ENCODE results near the gene KCNK10. TPM values are rescaled to one million over a fixed set of nuclear protein-coding genes. Genes with fewer than 3 reads are reported as not detected.

KCNK10 gene
- total RNA-seq, 2 experiments from 2014 or later, result not detected

DNA sequence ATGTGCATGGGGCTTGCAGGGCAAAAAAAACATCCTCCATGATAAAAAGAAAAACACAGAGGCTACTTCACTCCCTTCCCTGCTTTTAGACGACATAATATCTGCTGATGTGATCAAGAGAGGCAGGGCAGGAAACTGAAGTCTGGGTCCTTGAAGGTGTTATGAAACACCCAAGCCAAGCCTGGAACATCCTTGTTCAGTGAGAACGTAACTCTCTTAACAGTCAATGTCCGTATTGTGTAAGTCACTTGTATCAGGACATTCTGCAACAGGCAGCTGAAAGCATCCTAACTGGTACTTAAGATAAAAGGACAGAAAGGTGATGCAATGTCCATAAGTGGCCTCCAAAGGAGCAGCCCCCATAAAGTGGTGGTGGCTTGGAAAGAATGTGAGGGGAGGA is 20.0 kb downstream of the KCNK10 start:
- no peaks in the 10 kb centered on the region for H3K9me3 Mint-ChIP-seq
- no peaks in the 10 kb centered on the region for H3K36me3 Mint-ChIP-seq
- H3K4me3 Mint-ChIP-seq, result no peak overlapping the region
- no peak for DNase-seq
- no peak overlapping the region for H3K27ac Mint-ChIP-seq
- no peaks in the 10 kb centered on the region for H3K4me1 Mint-ChIP-seq
- H3K27me3 Mint-ChIP-seq, result peaks cover 26% of the 10 kb centered on the region

DNA sequence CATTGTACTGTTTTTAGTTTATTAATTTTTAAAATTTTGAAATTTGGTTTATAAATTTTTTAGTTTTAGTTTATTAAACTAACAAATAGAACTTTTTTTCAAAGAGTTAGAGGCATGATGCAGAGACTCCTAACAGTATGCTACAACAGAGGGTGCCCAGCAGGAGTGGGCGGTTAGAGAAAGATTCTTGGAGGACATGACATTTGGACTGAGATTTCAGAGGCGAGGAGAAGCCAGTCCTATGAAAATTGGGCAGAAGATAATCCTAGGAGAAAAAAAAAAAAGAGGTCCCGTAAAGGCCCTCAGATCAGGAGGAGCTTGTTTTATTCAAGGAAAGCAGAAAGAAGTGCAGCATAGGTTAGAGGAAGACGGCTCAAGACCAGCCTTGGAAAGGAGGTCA is 21.7 kb downstream of the KCNK10 start:
- H3K27ac Mint-ChIP-seq, result no peak overlapping the region
- no peaks in the 10 kb centered on the region for H3K9me3 Mint-ChIP-seq
- DNase-seq, result no peak
- H3K27me3 Mint-ChIP-seq, result peaks cover 30% of the 10 kb centered on the region
- H3K4me3 Mint-ChIP-seq, result no peak overlapping the region
- H3K4me1 Mint-ChIP-seq, result no peaks in the 10 kb centered on the region
- H3K36me3 Mint-ChIP-seq, result no peaks in the 10 kb centered on the region

DNA sequence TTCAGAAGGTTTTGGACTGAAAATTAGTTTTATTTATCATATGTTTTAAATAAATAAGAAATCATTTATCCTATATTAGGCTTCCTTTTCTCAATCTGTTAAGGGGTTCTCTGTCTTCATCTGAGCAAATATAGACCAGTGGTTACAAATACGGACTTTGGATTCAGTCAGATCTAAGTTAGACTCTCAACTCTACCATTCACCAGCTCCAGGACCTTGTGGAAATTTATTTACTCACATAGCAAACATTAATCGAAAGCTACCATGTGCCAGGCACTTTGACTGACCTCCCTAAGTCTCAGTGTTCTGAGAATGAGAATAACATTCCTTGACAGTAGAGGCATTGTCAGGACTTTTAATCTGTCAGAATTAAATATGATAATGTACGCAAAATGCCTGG is 22.3 kb downstream of the KCNK10 start:
- Mint-ChIP-seq H3K27ac (no peak overlapping the region), H3K36me3 (no peaks in the 10 kb centered on the region), H3K27me3 (peaks cover 33% of the 10 kb centered on the region), H3K9me3 (no peaks in the 10 kb centered on the region), H3K4me3 (no peak overlapping the region), H3K4me1 (no peaks in the 10 kb centered on the region)
- no peak for DNase-seq

DNA sequence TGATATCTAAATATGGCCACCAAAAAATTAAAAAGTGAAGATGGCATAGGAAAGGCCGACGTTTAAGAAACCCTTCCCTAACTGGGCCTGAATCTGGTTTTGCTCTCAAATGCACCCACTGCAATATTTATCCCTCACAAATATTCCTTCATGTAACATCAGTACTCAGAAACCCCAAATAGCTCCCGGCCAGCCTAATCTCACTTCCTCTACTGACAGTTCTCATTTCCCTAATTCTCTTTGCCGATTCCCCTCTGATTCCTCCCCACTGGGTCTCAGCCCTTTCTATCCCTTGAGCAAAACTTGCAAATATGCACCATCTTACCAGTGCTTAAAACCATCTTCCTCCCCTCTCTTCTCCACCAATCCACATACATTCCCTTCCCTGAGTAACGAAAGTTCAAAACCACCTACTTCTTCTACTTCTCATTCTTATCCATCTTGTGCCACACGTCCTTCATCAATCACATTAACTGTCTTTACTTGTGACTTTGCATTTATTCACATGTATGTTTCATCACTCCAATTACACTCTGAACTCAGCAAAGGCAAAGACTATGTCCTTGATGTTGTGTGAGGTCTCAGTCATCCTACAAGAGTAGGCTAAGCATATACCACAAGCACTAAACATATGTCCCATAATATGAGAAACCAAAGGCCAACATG is 23.1 kb downstream of the KCNK10 start:
- DNase-seq, result no peak
- Mint-ChIP-seq H3K27ac (no peak overlapping the region), H3K27me3 (peaks cover 37% of the 10 kb centered on the region), H3K4me1 (no peaks in the 10 kb centered on the region), H3K9me3 (no peaks in the 10 kb centered on the region), H3K36me3 (no peaks in the 10 kb centered on the region), H3K4me3 (no peak overlapping the region)

DNA sequence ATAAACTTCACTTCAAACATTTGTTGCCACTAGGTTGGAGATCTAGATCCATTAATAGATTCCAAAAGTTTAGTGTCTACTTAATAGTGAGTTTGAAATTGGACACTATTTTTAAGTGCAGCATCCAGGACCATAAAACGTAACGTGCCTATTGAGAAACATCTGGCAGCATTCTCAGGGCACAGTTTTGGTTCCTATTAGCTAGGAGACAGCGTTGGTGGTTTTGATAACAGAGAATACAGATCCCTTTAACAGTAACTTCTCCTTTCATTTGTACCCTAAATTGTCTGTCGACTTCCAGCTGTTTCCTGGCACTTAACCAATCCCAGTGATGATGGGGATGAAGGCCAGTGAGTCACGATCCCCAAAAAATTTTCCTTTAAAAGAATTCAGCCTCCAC is 25.8 kb downstream of the KCNK10 start:
- Mint-ChIP-seq H3K27me3 (peaks cover 37% of the 10 kb centered on the region), H3K9me3 (no peaks in the 10 kb centered on the region), H3K4me3 (no peak overlapping the region), H3K27ac (no peak overlapping the region), H3K4me1 (no peaks in the 10 kb centered on the region), H3K36me3 (no peaks in the 10 kb centered on the region)
- no peak for DNase-seq

DNA sequence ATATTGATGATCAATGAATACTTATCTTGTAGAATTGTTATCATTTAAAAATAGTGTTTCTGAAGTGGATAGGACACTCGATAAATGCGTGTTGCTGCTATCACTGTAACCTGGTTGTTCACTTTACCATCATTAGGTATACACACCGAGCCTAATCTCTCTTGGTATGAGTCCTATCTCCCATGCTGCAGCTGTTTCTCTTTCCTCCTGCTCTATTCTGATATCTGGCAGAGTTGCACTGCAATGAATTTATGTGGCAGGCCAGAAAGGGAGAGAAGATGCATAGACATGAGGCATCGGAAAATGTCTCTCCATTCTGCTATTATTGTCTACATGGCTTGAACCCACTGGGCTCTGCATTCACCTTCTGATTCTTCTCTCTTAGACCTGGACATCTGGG is 26.7 kb downstream of the KCNK10 start:
- Mint-ChIP-seq H3K4me1 (no peaks in the 10 kb centered on the region), H3K36me3 (no peaks in the 10 kb centered on the region), H3K9me3 (no peaks in the 10 kb centered on the region), H3K27ac (no peak overlapping the region), H3K27me3 (peaks cover 29% of the 10 kb centered on the region), H3K4me3 (no peak overlapping the region)
- no peak for DNase-seq

DNA sequence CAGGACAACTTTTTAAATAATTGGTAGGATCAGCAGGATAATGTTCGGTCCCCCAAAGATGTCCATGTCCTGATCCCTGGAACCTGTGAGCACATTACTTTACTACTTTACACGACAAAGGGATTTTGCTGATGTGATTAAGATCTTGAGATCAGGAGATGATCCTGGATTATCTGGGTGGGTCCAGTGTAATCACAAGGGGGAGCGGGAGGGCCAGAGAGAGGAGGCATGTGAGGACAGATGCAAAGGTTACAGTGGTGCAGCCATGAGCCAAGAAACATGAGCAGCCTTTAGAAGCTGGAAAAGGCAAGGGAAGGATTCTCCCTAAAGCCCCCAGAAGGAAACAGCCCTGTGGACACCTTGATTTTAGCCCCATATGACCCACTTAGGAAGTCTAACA is 33.1 kb downstream of the KCNK10 start:
- H3K27me3 Mint-ChIP-seq, result peaks cover 7% of the 10 kb centered on the region
- H3K4me1 Mint-ChIP-seq, result no peaks in the 10 kb centered on the region
- DNase-seq, result no peak
- no peaks in the 10 kb centered on the region for H3K36me3 Mint-ChIP-seq
- H3K4me3 Mint-ChIP-seq, result no peak overlapping the region
- H3K9me3 Mint-ChIP-seq, result no peaks in the 10 kb centered on the region
- H3K27ac Mint-ChIP-seq, result no peak overlapping the region

DNA sequence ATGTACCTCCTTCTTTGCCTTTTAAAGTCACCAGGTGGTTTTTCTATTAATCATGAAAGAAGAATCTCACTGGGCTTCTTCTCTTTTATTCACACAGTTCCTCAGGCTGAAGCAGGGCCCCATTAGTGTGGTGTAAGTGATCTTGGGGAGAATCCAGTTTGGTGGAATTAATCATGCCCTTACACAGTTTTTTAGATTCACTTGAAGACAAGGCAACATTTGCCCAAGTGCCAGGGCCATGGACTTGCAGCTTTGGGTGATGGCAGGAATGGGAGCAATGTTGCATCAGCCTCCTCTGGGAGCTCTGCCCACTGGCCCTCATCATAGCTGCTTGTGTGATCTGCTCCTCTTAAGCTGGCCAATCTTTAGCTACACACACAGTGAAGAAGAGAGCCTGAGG is 33.8 kb downstream of the KCNK10 start:
- peaks cover 4% of the 10 kb centered on the region for H3K27me3 Mint-ChIP-seq
- H3K27ac Mint-ChIP-seq, result no peak overlapping the region
- H3K4me3 Mint-ChIP-seq, result no peak overlapping the region
- no peaks in the 10 kb centered on the region for H3K4me1 Mint-ChIP-seq
- H3K36me3 Mint-ChIP-seq, result no peaks in the 10 kb centered on the region
- no peaks in the 10 kb centered on the region for H3K9me3 Mint-ChIP-seq
- no peak for DNase-seq

DNA sequence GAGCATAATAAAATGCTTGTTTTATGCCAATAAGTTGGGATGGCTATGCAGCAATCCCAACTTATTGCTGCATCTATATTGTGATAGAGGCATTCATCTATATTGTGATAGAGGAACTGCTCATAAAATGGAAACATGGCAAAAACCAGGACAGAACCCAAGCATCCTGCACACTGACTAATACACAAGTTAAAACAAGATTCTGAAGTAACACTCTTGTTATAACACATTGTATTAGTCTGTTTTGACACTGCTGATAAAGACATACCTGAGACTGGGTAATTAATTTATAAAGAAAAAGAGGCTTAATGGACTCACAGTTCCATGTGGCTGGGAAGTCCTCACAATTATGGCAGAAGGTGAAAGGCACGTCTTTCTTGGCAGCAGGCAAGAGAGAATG is 36.8 kb downstream of the KCNK10 start:
- Mint-ChIP-seq H3K9me3 (no peaks in the 10 kb centered on the region), H3K4me1 (no peaks in the 10 kb centered on the region), H3K27ac (no peak overlapping the region), H3K4me3 (no peak overlapping the region), H3K36me3 (no peaks in the 10 kb centered on the region), H3K27me3 (peaks cover 3% of the 10 kb centered on the region)
- DNase-seq, result no peak

DNA sequence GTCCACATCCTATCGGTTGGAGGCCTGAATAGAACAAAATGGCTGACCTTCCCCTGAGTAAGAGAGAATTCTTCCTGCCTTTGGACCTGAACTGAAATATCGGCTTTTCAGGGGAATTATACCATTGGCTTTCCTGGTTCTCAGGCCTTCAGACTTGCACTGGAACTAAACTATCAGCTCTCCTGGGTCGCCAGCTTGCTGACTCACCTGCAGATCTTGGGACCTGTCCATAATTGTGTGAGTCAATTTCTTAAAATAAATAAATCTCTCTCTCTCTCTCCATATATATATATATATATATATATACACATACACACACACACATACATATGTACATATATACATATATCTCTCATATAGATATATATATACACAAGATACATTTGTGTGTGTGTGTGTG is 41.6 kb downstream of the KCNK10 start:
- no peak for DNase-seq
- Mint-ChIP-seq H3K27me3 (peaks cover 2% of the 10 kb centered on the region), H3K4me3 (no peak overlapping the region), H3K36me3 (no peaks in the 10 kb centered on the region), H3K9me3 (no peaks in the 10 kb centered on the region), H3K4me1 (no peaks in the 10 kb centered on the region), H3K27ac (no peak overlapping the region)

DNA sequence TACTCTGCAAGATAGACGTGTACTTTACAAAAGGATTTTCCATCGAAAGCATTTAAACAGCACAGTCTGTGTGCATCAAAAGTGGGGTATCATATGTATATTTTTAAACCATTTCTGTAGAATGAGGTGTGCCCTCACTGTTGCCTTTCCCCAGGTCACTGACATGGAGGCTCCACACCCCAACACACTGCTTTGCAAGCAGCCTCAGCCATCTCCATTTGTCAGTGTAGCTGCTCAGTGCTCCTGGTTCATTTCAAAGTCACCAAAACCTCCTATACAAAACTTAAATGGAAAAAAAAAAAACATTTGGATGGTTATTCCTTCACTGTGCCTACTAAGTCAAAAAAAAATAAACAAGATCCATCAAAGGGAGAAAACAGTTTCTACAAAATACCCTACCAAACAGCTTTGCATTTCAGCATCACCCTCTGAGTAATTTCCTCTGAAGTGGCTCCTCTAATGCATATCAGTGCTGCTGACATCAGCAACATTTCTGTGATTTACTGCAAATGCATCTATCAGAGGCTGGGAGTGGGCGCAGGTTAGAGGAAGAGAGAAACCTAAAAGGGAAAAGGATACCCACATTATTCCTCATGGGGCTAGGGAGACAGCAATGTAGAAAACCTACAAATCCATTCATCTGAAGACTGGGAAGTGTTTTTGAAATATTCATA is 46.0 kb downstream of the KCNK10 start:
- Mint-ChIP-seq H3K27me3 (peaks cover 20% of the 10 kb centered on the region), H3K9me3 (no peaks in the 10 kb centered on the region), H3K4me1 (no peaks in the 10 kb centered on the region), H3K4me3 (no peak overlapping the region), H3K27ac (no peak overlapping the region), H3K36me3 (no peaks in the 10 kb centered on the region)
- DNase-seq, result no peak

DNA sequence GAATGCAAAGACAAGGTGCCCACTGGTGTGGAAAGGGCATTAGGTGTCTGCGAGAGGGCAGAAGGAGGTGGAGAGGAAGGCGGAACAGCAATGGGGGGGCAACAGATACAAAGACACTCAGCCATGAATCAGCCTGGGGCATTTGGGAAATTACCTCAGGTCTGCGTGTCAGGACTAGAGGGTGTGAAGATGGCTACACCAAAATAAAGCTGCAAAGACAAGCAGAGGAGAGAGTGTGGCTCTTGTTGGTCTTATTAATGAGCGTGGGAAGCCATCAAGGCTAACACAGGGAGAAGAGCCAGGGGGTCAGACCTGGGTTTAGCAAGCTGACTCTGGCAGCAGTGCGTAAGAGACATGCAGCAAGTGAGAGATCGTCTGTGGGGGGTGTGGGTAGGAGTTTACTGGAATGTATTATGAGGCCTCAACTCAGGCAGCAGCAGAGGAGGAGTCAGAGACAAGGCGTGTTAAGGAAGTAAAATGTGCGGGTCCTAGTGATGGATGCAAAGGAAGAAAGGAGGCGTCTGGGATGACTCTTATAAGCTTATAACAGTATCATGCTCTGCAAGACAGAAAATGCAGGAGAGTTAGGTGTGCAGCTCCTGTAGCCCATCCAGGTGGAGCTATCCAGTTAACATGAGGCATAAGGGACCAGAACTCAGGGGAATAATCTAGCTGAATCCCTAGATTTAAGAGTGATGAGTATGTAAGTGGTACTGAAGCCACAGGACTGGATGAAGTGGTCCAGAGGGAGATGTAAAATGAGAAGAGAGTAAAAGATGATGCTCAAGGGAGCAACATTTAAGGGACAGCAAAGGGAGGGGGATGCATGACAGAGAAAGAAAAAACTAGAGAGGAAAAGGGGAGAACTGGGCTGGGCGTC is 50.4 kb downstream of the KCNK10 start:
- no peaks in the 10 kb centered on the region for H3K9me3 Mint-ChIP-seq
- no peak overlapping the region for H3K27ac Mint-ChIP-seq
- H3K4me1 Mint-ChIP-seq, result no peaks in the 10 kb centered on the region
- peaks cover 20% of the 10 kb centered on the region for H3K27me3 Mint-ChIP-seq
- no peak for DNase-seq
- no peaks in the 10 kb centered on the region for H3K36me3 Mint-ChIP-seq
- H3K4me3 Mint-ChIP-seq, result no peak overlapping the region

DNA sequence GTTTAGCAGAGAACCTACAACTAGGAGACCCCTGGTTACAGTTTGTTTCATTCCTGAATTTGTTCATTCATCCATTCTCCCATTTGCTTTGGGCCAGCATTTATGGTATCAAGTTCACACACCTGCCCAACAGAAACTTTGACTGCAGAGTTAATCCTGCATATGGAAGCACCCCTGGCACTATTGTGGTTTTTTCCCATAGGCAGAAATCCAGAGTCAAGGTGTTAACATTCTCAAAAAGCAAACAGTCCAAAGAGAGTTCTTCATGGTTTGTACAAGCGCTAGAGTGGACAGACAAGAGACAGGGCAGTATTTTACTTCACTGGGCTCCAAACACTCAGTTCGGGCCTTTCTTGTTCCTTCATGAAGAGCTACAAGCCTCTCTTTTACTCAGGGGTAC is 51.9 kb downstream of the KCNK10 start:
- no peak for DNase-seq
- Mint-ChIP-seq H3K4me3 (no peak overlapping the region), H3K27ac (no peak overlapping the region), H3K9me3 (no peaks in the 10 kb centered on the region), H3K4me1 (no peaks in the 10 kb centered on the region), H3K27me3 (peaks cover 16% of the 10 kb centered on the region), H3K36me3 (no peaks in the 10 kb centered on the region)

DNA sequence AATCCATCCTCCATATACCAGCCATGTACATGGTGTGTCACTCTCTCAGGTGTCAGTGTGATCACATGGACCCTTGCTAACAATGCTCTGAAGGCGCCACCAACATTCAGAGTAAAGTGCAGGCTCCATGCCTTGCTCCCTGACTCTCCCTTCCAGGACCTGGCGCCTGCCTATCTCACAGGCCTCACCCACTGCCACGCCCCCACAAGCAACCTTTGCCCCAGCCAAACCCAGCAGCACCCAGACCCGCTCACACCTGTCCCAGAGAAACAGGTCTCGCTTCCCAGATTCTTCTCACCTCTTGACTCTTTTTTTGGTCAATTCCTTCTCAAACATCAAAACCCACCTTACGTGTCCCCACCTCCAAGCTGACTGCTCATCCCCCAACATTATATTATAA is 52.3 kb downstream of the KCNK10 start:
- H3K4me3 Mint-ChIP-seq, result no peak overlapping the region
- no peaks in the 10 kb centered on the region for H3K4me1 Mint-ChIP-seq
- peaks cover 16% of the 10 kb centered on the region for H3K27me3 Mint-ChIP-seq
- DNase-seq, result no peak
- H3K9me3 Mint-ChIP-seq, result no peaks in the 10 kb centered on the region
- no peak overlapping the region for H3K27ac Mint-ChIP-seq
- no peaks in the 10 kb centered on the region for H3K36me3 Mint-ChIP-seq

DNA sequence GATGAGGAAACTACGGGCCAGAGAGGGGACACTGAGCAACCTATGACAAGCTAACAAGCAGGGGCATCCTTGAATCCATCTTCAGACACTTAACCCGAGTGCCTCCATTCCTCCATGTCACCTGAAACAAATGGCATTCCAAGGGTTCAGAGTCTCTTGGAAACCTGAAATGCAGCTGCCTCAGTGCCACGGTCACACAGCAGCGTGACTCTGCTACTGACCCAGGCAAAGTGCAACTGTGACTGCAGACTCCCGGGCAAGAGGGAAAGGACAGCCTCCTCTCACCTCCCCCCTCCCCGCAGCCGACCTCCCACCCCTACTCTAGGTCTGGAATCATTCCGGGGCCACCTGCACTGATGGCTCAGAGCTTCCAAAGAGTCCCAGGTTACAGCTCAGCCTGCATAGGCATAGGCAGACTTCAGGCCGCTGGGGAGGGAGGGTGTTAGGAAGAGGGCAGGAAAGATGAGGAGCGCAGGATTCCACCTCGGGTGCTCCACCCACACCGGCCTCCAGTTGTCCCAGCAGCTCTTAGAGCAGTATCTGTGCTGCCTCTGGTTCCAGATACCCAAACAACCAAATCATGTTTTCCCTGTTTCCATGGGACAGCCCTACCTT is 53.2 kb downstream of the KCNK10 start:
- Mint-ChIP-seq H3K9me3 (no peaks in the 10 kb centered on the region), H3K27me3 (peaks cover 16% of the 10 kb centered on the region), H3K36me3 (no peaks in the 10 kb centered on the region), H3K27ac (no peak overlapping the region), H3K4me3 (no peak overlapping the region), H3K4me1 (no peaks in the 10 kb centered on the region)
- DNase-seq, result no peak
